Spinal cord (tissue), 10 donors: ENCODE data around the gene SRGAP3. TPM values are rescaled to one million over a fixed set of nuclear protein-coding genes. Genes with fewer than 3 reads are reported as not detected.

ENCODE experiments used
- DNase-seq, 6 donors: peaks; one replicate each; pipeline versions ENCODE4 v3.0.0 to v3.0.0-alpha.2; 2013 to 2015; ENCODE audit warnings: low spot score in 6 of 6, low read depth in 4 of 6
- H3K27ac ChIP-seq: one replicate; pipeline ENCODE4 v1.5.1; 2013; ENCODE audit warnings: low read depth, low read length, control low read depth
- H3K27me3 ChIP-seq: one replicate; pipeline ENCODE4 v1.6.1; 2013; ENCODE audit warnings: low read length; ENCODE audit not compliant: control insufficient read depth, insufficient read depth
- H3K36me3 ChIP-seq: one replicate; pipeline ENCODE4 v1.6.1; 2013; ENCODE audit warnings: low read length; ENCODE audit not compliant: control insufficient read depth, insufficient read depth
- H3K4me1 ChIP-seq: one replicate; pipeline ENCODE4 v1.6.1; 2013; ENCODE audit warnings: low read length; ENCODE audit not compliant: control insufficient read depth, insufficient read depth
- H3K4me3 ChIP-seq: one replicate; pipeline ENCODE4 v1.5.1; 2013; ENCODE audit warnings: low read depth, low read length, control low read depth
- H3K9me3 ChIP-seq: one replicate; pipeline ENCODE4 v1.6.1; 2013; ENCODE audit warnings: low read length; ENCODE audit not compliant: control insufficient read depth, insufficient read depth
- WGBS: methylation state at CpG from one replicate; pipeline ENCODE4 v1.1.5; 2013; ENCODE audit warnings: missing lambda C conversion rate; ENCODE audit not compliant: insufficient coverage; 5-methylcytosine and 5-hydroxymethylcytosine counted together
- polyA plus RNA-seq, 2 donors: library from polyadenylated mRNA; unstranded; fragments of 120-200 nt; gene quantifications; one replicate each; pipeline ENCODE4 v1.2.1, GENCODE V29; 2013; ENCODE audit not compliant: insufficient read length in 2 of 2
- total RNA-seq, 2 donors: library from RNA; depleted of rRNA in 1 of 2; stranded (reverse); fragments of 120-200 nt in 1 of 2; fragments of >200 nt in 1 of 2; gene quantifications; one replicate each; pipeline versions ENCODE4 v1.2.3 to v1.2.4, GENCODE V29; 2013 to 2014
- donor health status: healthy.

The SRGAP3 gene
- total and polyA plus RNA-seq, 4 donors: 46.1 to 71.9 (median 65.6) TPM

DNA sequence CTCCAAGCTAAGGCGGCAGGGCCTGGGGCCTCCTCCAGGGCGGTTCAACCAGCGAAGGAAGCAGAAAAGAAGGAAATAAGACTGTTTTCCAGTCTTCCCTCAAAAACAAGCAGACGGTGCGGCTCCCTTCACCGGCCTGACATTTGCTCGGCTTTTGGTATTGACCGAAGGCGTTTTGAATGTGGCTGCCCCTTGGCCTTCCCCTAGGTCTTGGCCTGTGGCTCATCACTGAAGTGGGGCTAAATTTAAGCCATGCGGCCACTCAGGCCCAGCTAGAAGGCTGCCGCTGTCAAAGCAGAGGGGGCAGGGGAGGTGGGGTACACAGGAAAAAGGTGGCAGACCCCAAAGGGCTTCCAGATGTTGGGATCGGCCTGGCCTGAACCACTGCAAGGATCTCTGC is 86.2 kb downstream of the SRGAP3 start:
- WGBS: 90% methylated on average over 5 of the region's 12 CpGs
- Histone ChIP-seq H3K4me3 (no peak overlapping the region), H3K4me1 (peaks cover 35% of the 10 kb centered on the region), H3K27ac (no peak overlapping the region), H3K27me3 (no peaks in the 10 kb centered on the region), H3K9me3 (no peaks in the 10 kb centered on the region), H3K36me3 (peaks cover 4% of the 10 kb centered on the region)
- DNase-seq: no peak

DNA sequence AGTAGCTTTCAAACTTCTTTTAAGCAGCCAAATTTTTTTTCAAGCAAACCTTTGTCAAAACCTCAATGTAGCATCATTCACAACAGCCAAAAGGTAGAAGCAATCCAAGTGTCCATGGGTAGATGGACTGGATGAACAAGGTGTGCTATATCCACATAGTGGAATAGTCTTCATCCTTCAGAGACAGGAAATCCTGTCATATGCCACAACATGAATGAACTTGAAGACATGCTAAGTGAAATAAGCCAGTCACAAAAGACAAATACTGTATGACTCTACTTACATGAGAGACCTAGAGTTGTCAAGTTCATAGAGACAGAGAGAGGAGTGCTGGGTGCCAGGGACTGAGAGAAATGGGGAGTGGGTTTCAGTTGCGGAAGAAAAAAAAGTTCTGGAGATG is 87.6 kb downstream of the SRGAP3 start:
- H3K4me3 ChIP-seq: no peak overlapping the region
- H3K36me3 ChIP-seq: peaks cover 4% of the 10 kb centered on the region
- H3K9me3 ChIP-seq: no peaks in the 10 kb centered on the region
- H3K4me1 ChIP-seq: peaks cover 21% of the 10 kb centered on the region
- DNase-seq: no peak
- no peaks in the 10 kb centered on the region for H3K27me3 ChIP-seq
- WGBS: no CpG with 5 or more reads among the region's 1 CpG
- H3K27ac ChIP-seq: no peak overlapping the region

DNA sequence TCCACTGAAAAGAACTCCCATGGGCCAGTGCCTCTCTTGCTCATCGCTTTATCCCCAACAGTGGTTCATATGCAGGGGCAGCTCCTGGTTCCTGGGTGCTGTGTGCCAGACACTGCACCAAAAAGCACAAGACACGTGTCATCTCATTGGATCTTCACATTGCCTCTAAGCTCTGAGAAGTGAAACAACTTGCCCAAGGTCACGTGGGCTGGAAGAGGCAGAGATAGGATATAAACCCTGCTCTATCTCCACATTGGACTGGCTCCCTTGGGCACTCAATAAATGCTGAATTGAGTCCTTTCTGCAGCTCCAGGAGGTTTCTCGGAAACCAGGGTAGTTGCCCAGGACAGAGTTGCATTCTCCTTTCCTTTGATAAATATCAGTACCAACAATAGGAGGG is 88.1 kb downstream of the SRGAP3 start:
- H3K4me1 ChIP-seq: peaks cover 21% of the 10 kb centered on the region
- H3K9me3 ChIP-seq: no peaks in the 10 kb centered on the region
- no peak for DNase-seq
- WGBS: 73% methylated on average over 4 of the region's 4 CpGs
- H3K27ac ChIP-seq: no peak overlapping the region
- no peaks in the 10 kb centered on the region for H3K27me3 ChIP-seq
- H3K36me3 ChIP-seq: peaks cover 4% of the 10 kb centered on the region
- H3K4me3 ChIP-seq: no peak overlapping the region

DNA sequence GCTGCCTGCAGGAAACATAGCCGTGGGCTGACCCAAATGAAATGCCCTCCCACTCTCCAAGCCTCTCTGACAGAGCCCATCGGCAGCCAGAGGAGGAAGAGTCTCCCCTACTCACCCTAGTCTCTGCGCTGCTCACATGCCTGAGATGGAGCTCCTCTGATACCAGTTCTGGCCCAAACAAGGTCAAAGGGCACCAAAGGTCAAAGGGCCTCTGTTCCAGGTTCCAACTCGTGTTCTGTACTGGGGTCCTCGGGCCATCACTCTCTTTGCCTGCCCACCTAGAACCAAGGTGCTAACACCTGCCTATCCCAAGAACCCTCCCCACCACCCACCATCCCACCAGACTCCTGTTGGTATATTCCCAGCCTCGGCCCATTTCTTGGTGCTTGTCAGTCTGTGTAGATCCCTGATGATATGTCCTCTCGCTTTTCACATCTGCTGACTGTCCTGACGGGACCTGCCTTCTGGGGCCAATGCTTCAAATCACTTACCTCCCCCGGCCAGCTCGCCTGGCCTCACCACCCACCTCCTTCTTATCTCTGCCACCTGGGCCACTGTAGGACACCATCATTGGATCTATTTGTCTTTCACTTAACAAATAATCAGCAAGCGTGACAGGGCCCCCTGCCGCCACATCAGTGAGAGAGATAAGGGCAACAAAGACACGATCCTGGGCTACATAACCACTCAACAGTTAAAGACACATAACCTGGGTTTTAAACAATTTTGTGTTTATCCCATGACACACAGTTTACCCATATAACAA is 90.4 kb downstream of the SRGAP3 start:
- H3K4me1 ChIP-seq: peaks cover 24% of the 10 kb centered on the region

DNA sequence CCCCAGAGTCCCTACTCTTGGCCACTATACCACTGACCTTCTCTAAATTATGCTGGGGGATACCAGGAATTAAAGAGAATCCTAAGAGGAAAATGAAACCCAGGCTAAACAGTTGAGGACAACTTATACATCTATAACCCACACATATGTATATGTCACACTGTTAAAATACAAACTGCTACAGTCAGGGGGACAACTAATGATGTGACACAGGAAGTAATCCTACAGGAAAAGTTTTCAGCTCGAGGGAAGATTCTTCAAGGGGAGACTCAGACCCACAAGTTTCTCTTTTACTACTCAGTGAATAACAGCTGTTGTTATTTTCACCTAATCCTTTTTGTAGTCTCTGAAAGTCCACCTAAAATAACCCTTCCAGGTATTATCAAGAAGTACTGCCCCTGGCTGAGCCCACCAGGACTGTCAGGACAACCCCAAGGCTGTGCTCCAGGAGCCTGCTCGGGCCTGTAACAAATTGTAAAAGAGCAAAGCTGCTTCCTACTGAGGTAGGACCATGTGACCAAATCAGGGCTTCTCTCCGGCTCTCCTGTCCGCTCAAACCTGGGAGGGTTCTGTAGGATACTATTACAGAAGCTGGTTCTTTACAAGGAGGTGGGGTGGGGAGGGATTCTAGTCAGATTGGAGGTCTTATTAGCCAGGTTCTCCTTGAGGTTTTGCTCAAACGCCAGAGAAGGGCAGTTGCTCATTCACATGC is 91.6 kb downstream of the SRGAP3 start:
- H3K27ac ChIP-seq: no peak overlapping the region
- H3K9me3 ChIP-seq: no peaks in the 10 kb centered on the region
- peaks cover 28% of the 10 kb centered on the region for H3K4me1 ChIP-seq
- peaks cover 3% of the 10 kb centered on the region for H3K36me3 ChIP-seq
- 47% methylated on average over 4 of the region's 5 CpGs for WGBS
- H3K4me3 ChIP-seq: no peak overlapping the region
- DNase-seq: no peak
- H3K27me3 ChIP-seq: no peaks in the 10 kb centered on the region

More for the DNA sequence above, 90.4 kb downstream of the SRGAP3 start:
- H3K36me3 ChIP-seq: peaks cover 7% of the 10 kb centered on the region
- 81% methylated on average over 13 of the region's 13 CpGs for WGBS
- no peak for DNase-seq
- no peaks in the 10 kb centered on the region for H3K9me3 ChIP-seq
- H3K27ac ChIP-seq: no peak overlapping the region
- H3K4me3 ChIP-seq: no peak overlapping the region
- H3K27me3 ChIP-seq: no peaks in the 10 kb centered on the region

DNA sequence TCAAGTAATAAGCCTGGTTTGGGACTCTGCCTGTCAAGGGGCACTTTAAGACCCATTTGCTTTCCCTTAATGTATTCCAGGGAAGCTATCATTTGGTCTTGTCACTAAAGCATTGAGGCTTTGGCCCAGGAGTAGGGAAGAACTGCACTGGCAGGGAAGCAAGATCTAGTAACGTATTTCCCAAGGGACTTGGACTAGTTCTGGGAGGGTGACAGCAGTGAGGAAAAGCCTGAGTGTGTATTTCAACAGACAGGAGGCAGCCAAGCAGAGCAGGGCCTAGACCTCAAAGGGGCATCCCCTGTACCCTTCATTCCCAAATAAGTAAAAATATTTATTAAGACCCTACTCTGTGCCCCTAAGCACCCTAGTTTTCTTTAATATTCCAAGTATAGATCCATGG is 92.8 kb downstream of the SRGAP3 start:
- no peak for DNase-seq
- Histone ChIP-seq H3K36me3 (peaks cover 7% of the 10 kb centered on the region), H3K4me1 (peaks cover 23% of the 10 kb centered on the region), H3K27ac (no peak overlapping the region), H3K4me3 (no peak overlapping the region), H3K9me3 (no peaks in the 10 kb centered on the region), H3K27me3 (no peaks in the 10 kb centered on the region)
- 86% methylated on average over 1 of the region's 1 CpG for WGBS

DNA sequence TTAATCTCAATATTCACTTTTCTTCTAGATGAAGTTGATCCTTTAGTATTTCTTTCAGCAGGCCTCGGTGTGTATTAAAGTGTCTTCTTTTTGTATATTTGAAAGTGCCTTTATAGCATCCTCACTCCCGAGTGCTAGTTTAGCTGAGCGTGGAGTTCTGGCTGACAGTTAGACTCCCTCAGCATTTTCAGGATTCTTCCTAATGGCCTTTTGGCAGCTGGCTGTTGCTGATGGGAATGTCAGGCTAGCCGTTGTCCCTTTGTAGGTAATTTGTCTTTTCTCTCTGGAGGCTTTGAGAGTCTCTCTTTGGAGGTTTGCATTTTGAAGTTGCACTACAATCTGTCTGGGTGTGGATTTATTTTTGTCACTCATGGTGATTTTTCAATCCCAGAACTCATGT is 94.4 kb downstream of the SRGAP3 start:
- no CpG with 5 or more reads among the region's 4 CpGs for WGBS
- peak in 1 of 6 donors; percentile 58 for DNase-seq
- peaks cover 16% of the 10 kb centered on the region for H3K4me1 ChIP-seq
- peaks cover 4% of the 10 kb centered on the region for H3K9me3 ChIP-seq
- H3K27me3 ChIP-seq: no peaks in the 10 kb centered on the region
- H3K27ac ChIP-seq: no peak overlapping the region
- peaks cover 10% of the 10 kb centered on the region for H3K36me3 ChIP-seq
- H3K4me3 ChIP-seq: no peak overlapping the region

DNA sequence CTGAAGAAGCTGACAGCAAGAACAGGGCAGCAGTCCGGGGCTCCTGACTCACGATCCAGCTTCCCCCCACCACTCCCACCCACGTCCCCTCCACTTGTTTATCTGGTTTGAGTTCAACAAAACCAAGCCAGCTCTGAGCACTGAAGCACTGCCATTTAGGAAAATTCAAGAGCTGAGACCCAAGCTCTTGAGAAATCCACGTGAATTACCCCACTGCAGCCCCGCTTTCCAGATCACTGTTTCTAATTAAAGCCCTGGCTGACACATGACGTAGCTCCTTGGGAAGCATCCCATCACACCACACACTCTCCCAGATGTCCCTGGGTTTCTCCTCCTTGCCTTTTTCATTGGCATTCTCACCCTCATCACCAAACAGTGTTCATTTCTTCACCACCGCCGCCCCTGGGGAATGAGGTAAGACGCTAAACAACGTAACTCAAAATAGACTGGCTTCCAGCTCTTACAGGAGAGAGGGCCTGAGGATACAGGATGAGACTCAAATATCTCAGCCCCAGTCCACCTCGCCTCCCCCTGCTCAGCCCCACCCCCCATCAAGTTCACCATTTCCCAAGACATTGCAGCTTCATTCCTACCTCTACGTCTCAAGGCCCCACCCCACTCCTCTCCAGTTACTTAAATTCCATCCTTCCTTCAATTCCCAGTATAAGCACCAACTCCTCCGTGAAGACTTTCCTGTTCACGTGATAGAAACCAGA is 95.4 kb downstream of the SRGAP3 start:
- peak in 1 of 6 donors; percentile 73 for DNase-seq
- WGBS: 68% methylated on average over 14 of the region's 14 CpGs
- Histone ChIP-seq H3K36me3 (peaks cover 10% of the 10 kb centered on the region), H3K27ac (no peak overlapping the region), H3K4me1 (peaks cover 13% of the 10 kb centered on the region), H3K4me3 (no peak overlapping the region), H3K9me3 (peaks cover 4% of the 10 kb centered on the region), H3K27me3 (no peaks in the 10 kb centered on the region)

DNA sequence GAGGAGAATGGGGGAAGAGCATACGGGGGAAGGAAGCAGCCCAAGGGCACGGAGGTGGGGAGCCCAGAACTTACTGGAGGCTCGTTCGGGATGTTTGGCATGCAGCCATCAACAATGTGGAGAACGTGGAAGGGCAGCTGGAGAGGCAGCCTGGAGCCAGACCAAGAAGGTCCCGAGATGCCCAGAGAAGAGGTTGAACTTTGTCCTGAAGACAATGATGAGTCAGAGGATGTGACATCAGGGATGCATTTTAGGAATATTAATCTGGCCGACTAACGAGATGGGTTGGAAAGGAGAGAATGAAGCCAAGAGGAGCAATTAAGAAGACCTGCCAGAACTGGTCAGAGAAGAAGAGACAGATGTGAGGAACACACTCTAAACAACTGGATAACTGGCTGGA is 98.2 kb downstream of the SRGAP3 start:
- H3K36me3 ChIP-seq: peaks cover 10% of the 10 kb centered on the region
- peaks cover 17% of the 10 kb centered on the region for H3K4me1 ChIP-seq
- no peak overlapping the region for H3K27ac ChIP-seq

More for the DNA sequence above, 98.2 kb downstream of the SRGAP3 start:
- WGBS: 85% methylated on average over 8 of the region's 8 CpGs
- H3K27me3 ChIP-seq: no peaks in the 10 kb centered on the region
- no peak overlapping the region for H3K4me3 ChIP-seq
- DNase-seq: no peak
- peaks cover 4% of the 10 kb centered on the region for H3K9me3 ChIP-seq
